GM19395 (cell line): ENCODE measurements around the gene ADPRH.

Experiments used
- ATAC-seq: cut with Tn5 transposase; IDR thresholded peaks from one replicate; pipeline ENCODE4 v1.9.1; 2021; ENCODE audit warnings: mild to moderate bottlenecking, moderate library complexity; ENCODE audit not compliant: unreplicated experiment

Gene ADPRH

GRCh38 chr3:119627461-119627860 is 48.2 kb downstream of the ADPRH start:
- no peak for ATAC-seq

GRCh38 chr3:119628390-119628789 is 49.1 kb downstream of the ADPRH start:
- ATAC-seq = peak; percentile 59

- peak; percentile 34 for ATAC-seq
Observed at GRCh38 chr3:119628816-119629445, 49.6 kb downstream of the ADPRH start.

- ATAC-seq = no peak
Observed at GRCh38 chr3:119630128-119630879, 51.0 kb downstream of the ADPRH start.

- ATAC-seq = no peak
Observed at GRCh38 chr3:119630880-119631329, 51.6 kb downstream of the ADPRH start.

GRCh38 chr3:119631516-119631915 is 52.2 kb downstream of the ADPRH start:
- no peak for ATAC-seq

- no peak for ATAC-seq
Observed at GRCh38 chr3:119632216-119632615, 52.9 kb downstream of the ADPRH start.

GRCh38 chr3:119632829-119633228 is 53.5 kb downstream of the ADPRH start:
- no peak for ATAC-seq

- no peak for ATAC-seq
Observed at GRCh38 chr3:119635719-119636118, 56.4 kb downstream of the ADPRH start.

GRCh38 chr3:119636249-119636648 is 57.0 kb downstream of the ADPRH start:
- ATAC-seq = no peak

- ATAC-seq = no peak
Observed at GRCh38 chr3:119636891-119637611, 57.8 kb downstream of the ADPRH start.

GRCh38 chr3:119637679-119638477 is 58.6 kb downstream of the ADPRH start:
- ATAC-seq = peak; percentile 43
